ENCODE measurements around the gene EVA1C. TPM values are rescaled to one million over a fixed set of nuclear protein-coding genes. Genes with fewer than 3 reads are reported as not detected.

The EVA1C gene
- total RNA-seq, 6 experiments from 2014 or later = 2.7 to 13.8 (median 11.3) TPM

DNA sequence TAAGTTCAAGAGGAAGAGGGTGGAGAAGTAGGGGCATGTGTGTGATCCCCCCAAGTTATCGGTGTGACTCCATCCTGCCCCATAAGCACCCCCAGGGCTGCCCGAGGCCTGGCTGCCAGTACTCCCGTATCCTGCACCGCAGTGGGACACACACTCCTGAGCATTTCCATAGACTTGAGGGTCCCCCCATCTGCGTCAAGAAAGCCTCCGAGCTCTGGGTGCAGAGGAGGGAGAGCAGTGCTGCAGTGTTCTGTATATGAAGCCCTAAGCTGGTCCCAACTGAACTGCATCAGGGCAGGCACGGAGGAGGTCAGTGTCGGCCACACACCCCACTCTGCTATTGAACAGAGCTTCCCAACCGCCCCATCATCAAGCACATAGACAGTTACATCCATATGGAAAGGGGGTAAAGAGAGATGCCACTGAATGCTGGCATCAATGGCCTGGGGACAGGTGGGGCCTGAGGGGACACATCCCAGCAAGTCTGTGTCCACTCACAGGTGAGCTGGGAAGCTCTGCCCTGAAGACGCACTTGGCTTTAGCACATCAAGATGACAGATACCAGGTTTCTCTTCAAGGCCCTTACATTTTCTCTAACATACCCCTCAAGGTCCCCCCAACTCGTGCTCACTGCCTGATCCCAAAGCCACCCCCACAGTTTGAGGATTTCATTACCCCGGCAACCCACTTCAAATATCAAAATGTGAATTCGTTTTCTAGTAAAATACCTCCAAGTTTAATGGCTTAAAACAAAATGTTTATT lies 64.3 kb downstream of the EVA1C start:
- Mint-ChIP-seq H3K9me3 (no peaks in the 10 kb centered on the region), H3K36me3 (ENCODE audit: low read depth) (peaks cover 9% of the 10 kb centered on the region; the same call in 1 of the 2 replicates), H3K4me1 (ENCODE audit: low read depth) (peaks cover 36% of the 10 kb centered on the region), H3K27me3 (ENCODE audit: insufficient read depth) (peaks cover 14% of the 10 kb centered on the region), H3K4me3 (no peak overlapping the region), H3K27ac (no peak overlapping the region)
- no peak for TF ChIP-seq CTCF (IDR thresholded peaks at IDR 0.05)
- no peak for DNase-seq

DNA sequence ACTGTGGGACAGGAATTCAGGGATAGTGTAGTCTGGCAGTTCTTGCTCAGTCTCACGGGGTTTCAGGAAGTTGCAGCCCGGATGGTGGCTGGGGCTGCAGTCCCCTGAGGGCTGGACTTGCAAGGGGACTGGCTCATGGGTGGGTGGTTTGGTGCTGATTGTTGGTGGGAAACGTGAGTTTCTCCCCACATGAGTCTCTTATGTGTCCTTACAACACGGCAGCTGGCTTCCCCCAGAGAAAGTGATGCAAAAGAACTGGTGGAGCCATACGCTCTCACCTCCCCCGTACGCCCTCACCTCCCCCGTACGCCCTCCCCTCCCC lies 64.9 kb downstream of the EVA1C start:
- no peak overlapping the region for H3K4me3 Mint-ChIP-seq
- H3K36me3 Mint-ChIP-seq (ENCODE audit: low read depth) = peaks cover 9% of the 10 kb centered on the region; the same call in 1 of the 2 replicates
- no peak for TF ChIP-seq CTCF (IDR thresholded peaks at IDR 0.05)
- H3K9me3 Mint-ChIP-seq = no peaks in the 10 kb centered on the region
- DNase-seq = no peak
- peaks cover 36% of the 10 kb centered on the region for H3K4me1 Mint-ChIP-seq (ENCODE audit: low read depth)
- peaks cover 14% of the 10 kb centered on the region for H3K27me3 Mint-ChIP-seq (ENCODE audit: insufficient read depth)
- no peak overlapping the region for H3K27ac Mint-ChIP-seq

DNA sequence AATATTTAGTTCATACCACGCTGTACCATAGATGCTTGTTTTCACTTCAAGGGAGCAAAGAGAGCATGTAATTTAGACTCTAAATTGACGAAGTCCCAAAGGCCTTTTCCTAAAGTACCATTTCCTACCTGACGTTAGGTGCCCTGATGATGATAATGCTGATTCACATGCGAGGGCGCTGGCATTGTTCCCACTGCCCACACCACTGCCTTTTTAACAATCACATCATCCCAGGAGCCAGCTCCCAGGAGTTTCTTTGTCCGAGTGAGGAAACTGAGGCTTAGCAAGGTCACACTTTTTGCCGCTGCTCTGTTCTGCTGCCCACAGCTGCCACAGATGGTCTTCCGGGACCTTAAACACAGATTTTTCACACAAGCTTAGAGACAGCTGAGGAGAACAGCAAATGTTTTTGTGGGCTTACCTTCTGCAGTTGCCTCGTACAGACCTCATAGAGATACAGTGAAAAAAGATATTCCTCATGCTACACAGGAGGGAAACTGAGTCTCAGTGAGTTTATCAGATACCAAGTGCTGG lies 69.4 kb downstream of the EVA1C start:
- H3K4me1 Mint-ChIP-seq (ENCODE audit: low read depth) = peaks cover 12% of the 10 kb centered on the region
- H3K36me3 Mint-ChIP-seq (ENCODE audit: low read depth) = 0 out of 2 replicates have a peak, but pooled peaks cover 5% of the 10 kb centered on the region
- no peak for TF ChIP-seq CTCF (IDR thresholded peaks at IDR 0.05)
- no peak overlapping the region for H3K27ac Mint-ChIP-seq
- H3K4me3 Mint-ChIP-seq = no peak overlapping the region
- no peak for DNase-seq
- H3K9me3 Mint-ChIP-seq = no peaks in the 10 kb centered on the region
- H3K27me3 Mint-ChIP-seq (ENCODE audit: insufficient read depth) = peaks cover 11% of the 10 kb centered on the region

DNA sequence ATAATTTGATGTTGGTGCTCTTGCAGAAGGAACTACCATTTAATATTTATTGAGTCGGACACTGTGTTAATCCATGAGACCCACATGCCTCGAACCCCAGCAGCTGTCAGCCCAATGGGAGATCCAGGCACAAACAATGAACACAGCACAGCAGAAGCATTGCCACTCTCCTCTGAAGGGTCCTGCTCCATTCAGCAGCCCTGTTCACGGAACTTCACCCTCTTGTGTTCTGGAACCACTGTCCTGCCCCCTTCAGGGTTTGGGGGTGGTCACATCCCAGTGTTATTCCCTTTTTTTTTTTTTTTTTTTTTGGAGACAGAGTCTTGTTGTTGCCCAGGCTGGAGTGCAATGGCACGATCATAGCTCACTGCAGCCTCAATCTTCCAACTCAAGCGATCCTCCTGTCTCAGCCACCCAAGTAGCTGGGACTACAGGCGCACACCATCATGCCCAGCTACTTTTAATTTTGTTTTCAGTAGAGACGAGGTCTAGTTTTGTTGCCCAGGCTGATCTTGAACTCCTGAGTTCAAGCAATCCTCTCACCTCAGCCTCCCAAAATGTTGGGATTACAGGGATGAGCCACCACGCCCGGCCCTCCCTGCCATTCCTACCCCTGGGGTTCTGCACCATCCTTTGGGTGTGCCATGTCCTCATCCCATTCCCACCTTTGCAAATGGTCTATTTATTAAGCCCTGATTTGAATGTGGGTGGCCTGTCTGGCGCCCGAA lies 70.2 kb downstream of the EVA1C start:
- H3K36me3 Mint-ChIP-seq (ENCODE audit: low read depth) = 0 out of 2 replicates have a peak, but pooled peaks cover 5% of the 10 kb centered on the region
- peaks cover 11% of the 10 kb centered on the region for H3K27me3 Mint-ChIP-seq (ENCODE audit: insufficient read depth)
- no peak for DNase-seq
- TF ChIP-seq CTCF (IDR thresholded peaks at IDR 0.05) = no peak
- H3K27ac Mint-ChIP-seq = no peak overlapping the region
- H3K4me1 Mint-ChIP-seq (ENCODE audit: low read depth) = peaks cover 12% of the 10 kb centered on the region
- no peaks in the 10 kb centered on the region for H3K9me3 Mint-ChIP-seq
- H3K4me3 Mint-ChIP-seq = no peak overlapping the region

DNA sequence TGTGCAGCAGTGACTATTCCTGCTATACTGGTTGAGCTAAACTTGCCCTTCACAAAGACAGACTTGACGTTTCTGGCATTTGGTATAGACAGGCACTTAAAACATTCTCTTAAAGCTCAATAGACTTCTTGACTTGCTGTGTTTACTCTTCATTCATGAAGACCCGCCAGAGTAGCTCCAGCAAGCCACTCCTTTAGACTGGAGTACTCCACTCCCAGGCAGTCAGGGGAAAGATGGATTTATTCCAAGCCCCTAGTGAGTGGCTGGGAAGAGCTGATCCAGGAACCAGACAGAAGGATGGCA lies 70.7 kb downstream of the EVA1C start:
- no peak overlapping the region for H3K4me3 Mint-ChIP-seq
- DNase-seq = no peak
- no peak for TF ChIP-seq CTCF (IDR thresholded peaks at IDR 0.05)
- peaks cover 9% of the 10 kb centered on the region for H3K27me3 Mint-ChIP-seq (ENCODE audit: insufficient read depth)
- H3K27ac Mint-ChIP-seq = no peak overlapping the region
- H3K9me3 Mint-ChIP-seq = no peaks in the 10 kb centered on the region
- H3K4me1 Mint-ChIP-seq (ENCODE audit: low read depth) = peaks cover 12% of the 10 kb centered on the region
- 0 out of 2 replicates have a peak, but pooled peaks cover 5% of the 10 kb centered on the region for H3K36me3 Mint-ChIP-seq (ENCODE audit: low read depth)
